ENCODE results near the gene S100PBP.
A peak's percentile ranks its signal among the peaks of the same experiment; 100 is the strongest.

DNA sequence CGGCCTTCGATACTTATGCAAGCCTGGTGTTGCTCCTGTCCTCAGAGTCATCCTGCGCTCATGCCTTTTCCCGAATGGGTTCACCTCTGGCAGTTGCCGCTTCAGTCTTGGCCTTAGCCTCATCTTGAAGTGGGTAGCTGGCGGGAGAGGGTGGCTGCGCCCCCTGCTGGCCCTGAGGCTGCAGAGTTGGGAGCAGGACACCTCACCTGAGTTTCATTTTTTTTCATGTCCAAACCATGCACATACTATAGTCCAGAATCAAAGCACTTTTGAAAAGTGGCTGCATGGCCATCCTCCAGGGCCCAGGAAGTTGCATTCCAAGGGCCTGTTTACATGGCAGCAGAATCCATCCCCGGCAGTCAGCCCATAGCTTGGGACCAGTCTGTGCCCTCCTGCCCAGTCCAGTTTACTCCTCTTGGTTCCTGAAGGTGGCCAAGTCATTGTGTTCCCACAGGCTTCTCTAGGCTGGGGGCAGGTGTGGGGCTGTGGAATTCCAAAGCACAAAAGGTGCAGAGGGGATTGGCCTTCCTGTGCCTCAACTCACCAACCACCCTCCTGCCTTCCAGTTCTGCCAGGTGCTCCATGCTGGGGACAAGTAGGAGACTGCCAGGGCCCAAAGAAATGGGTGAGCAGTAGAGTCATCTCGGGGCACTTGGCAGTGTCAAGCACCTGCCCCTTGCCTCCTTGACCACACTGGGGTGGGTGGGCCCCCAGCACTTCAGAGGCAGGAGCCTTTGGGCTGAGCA lies 44.3 kb upstream of the S100PBP start:
- TF ChIP-seq EZH2 (IDR thresholded peaks at IDR 0.05; ENCODE audit: borderline replicate concordance, low read depth, low read length, poor library complexity, severe bottlenecking): no peak
- TF ChIP-seq, protein P1, sequence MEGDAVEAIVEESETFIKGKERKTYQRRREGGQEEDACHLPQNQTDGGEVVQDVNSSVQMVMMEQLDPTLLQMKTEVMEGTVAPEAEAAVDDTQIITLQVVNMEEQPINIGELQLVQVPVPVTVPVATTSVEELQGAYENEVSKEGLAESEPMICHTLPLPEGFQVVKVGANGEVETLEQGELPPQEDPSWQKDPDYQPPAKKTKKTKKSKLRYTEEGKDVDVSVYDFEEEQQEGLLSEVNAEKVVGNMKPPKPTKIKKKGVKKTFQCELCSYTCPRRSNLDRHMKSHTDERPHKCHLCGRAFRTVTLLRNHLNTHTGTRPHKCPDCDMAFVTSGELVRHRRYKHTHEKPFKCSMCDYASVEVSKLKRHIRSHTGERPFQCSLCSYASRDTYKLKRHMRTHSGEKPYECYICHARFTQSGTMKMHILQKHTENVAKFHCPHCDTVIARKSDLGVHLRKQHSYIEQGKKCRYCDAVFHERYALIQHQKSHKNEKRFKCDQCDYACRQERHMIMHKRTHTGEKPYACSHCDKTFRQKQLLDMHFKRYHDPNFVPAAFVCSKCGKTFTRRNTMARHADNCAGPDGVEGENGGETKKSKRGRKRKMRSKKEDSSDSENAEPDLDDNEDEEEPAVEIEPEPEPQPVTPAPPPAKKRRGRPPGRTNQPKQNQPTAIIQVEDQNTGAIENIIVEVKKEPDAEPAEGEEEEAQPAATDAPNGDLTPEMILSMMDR (conservative IDR thresholded peaks at IDR 0.05; ENCODE audit: low read depth, low read length): peak; percentile 96
